Measurements from ENCODE around the gene ARMC5. TPM values are rescaled to one million over a fixed set of nuclear protein-coding genes. Genes with fewer than 3 reads are reported as not detected.

Gene ARMC5
- total and polyA plus RNA-seq, 8 donors: 2.6 to 29.8 (median 11.3) TPM; not detected in 1

- Histone ChIP-seq H3K4me3 (no peak overlapping the region), H3K27ac (no peak overlapping the region), H3K36me3 (peaks cover 35 to 73% (median 72%) of the 10 kb centered on the region in 4 donors), H3K4me1 (peaks cover 0 to 8% (median 2%) of the 10 kb centered on the region in 4 donors), H3K9me3 (no peaks in the 10 kb centered on the region), H3K27me3 (no peaks in the 10 kb centered on the region)
- DNase-seq: no peak
- TF ChIP-seq POLR2AphosphoS5 (IDR thresholded peaks at IDR 0.05): no peak
- TF ChIP-seq EP300 (IDR thresholded peaks at IDR 0.05): no peak
- TF ChIP-seq, protein P1, sequence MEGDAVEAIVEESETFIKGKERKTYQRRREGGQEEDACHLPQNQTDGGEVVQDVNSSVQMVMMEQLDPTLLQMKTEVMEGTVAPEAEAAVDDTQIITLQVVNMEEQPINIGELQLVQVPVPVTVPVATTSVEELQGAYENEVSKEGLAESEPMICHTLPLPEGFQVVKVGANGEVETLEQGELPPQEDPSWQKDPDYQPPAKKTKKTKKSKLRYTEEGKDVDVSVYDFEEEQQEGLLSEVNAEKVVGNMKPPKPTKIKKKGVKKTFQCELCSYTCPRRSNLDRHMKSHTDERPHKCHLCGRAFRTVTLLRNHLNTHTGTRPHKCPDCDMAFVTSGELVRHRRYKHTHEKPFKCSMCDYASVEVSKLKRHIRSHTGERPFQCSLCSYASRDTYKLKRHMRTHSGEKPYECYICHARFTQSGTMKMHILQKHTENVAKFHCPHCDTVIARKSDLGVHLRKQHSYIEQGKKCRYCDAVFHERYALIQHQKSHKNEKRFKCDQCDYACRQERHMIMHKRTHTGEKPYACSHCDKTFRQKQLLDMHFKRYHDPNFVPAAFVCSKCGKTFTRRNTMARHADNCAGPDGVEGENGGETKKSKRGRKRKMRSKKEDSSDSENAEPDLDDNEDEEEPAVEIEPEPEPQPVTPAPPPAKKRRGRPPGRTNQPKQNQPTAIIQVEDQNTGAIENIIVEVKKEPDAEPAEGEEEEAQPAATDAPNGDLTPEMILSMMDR (IDR thresholded peaks at IDR 0.05): no peak
- no peak for TF ChIP-seq POLR2A (IDR thresholded peaks at IDR 0.05)
- intact Hi-C loops (cut with DNase I; ENCODE audit: low total_unique reads): no loop called here
- WGBS, 5 donors: 92 to 100% (median 98%) methylated on average over 8 of the region's 8 CpGs
These were observed 39.2 kb downstream of the ARMC5 start for GRCh38 chr16:31498493-31498892.

DNA sequence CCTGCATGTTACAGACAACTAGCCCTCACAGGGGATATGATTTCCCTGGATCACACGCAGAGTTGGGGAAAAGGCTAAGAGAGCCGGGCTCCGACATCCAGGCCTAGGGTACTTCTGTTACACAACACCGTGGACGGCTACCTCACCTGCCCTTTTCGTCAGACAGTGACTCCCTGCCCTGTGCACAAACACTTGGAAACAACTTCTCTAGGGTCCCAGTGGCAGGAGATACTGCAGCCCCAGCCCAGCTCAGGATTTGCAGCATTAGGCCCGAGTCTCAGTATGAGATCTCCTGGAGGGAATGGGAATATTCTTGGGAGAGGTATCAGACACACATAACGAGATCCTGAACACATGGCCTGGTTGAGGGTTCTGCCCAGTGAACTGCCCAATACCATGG is 40.6 kb downstream of the ARMC5 start:
- H3K36me3 ChIP-seq: peaks cover 34 to 67% (median 60%) of the 10 kb centered on the region in 4 donors
- intact Hi-C loops (cut with DNase I; ENCODE audit: low total_unique reads): no loop called here

GRCh38 chr16:31501226-31501965 is 42.1 kb downstream of the ARMC5 start:
- Histone ChIP-seq H3K4me1 (peaks cover 0 to 18% (median 12%) of the 10 kb centered on the region in 4 donors), H3K27ac (no peak overlapping the region), H3K9me3 (no peaks in the 10 kb centered on the region), H3K27me3 (no peaks in the 10 kb centered on the region), H3K4me3 (no peak overlapping the region), H3K36me3 (peaks cover 22 to 65% (median 58%) of the 10 kb centered on the region in 4 donors)
- intact Hi-C loops (cut with DNase I; ENCODE audit: low total_unique reads): no loop called here
- no peak for DNase-seq
- TF ChIP-seq POLR2A (IDR thresholded peaks at IDR 0.05) (no peak), POLR2AphosphoS5 (IDR thresholded peaks at IDR 0.05) (no peak), EP300 (IDR thresholded peaks at IDR 0.05) (no peak)
- TF ChIP-seq, protein P1 (IDR thresholded peaks at IDR 0.05): no peak
- 69 to 79% (median 74%) methylated on average over 3 of the region's 3 CpGs for WGBS, 5 donors

More for the DNA sequence above, 40.6 kb downstream of the ARMC5 start:
- Histone ChIP-seq H3K27ac (no peak overlapping the region), H3K4me1 (peaks cover 0 to 8% (median 5%) of the 10 kb centered on the region in 4 donors), H3K9me3 (no peaks in the 10 kb centered on the region), H3K27me3 (no peaks in the 10 kb centered on the region), H3K4me3 (no peak overlapping the region)
- no peak for DNase-seq
- 89 to 97% (median 95%) methylated on average over 8 of the region's 8 CpGs for whole genome bisulfite sequencing, 5 donors
- no peak for TF ChIP-seq EP300 (IDR thresholded peaks at IDR 0.05)

DNA sequence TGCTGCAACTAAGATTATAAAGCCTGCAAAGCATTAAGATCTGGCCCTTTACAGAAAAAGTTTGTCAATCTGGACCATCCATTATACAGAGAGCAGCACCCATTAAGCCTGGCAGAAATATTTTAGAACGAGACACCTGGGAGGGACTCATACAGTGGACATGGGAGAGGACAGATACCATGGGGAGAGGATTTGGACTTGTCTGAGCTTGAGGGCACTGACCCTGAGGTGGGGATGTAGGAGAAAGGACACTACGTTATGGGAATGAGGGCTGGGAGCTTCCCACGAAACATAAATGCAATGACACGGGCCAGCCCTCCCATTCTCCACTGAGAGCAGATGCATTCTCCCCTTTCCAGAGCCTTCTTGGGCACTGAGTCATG is 42.7 kb downstream of the ARMC5 start:
- WGBS, 5 donors: 73 to 88% (median 78%) methylated on average over 4 of the region's 4 CpGs
- no peaks in the 10 kb centered on the region for H3K9me3 ChIP-seq
- intact Hi-C loops (cut with DNase I; ENCODE audit: low total_unique reads): no loop called here

More for the DNA sequence above, 42.7 kb downstream of the ARMC5 start:
- H3K4me1 ChIP-seq: peaks cover 3 to 24% (median 18%) of the 10 kb centered on the region in 4 donors
- TF ChIP-seq POLR2AphosphoS5 (IDR thresholded peaks at IDR 0.05): no peak
- no peak for TF ChIP-seq EP300 (IDR thresholded peaks at IDR 0.05)
- TF ChIP-seq, protein P1 (IDR thresholded peaks at IDR 0.05): no peak
- TF ChIP-seq POLR2A (IDR thresholded peaks at IDR 0.05): no peak
- no peak for DNase-seq
- H3K27ac ChIP-seq: no peak overlapping the region
- no peak overlapping the region for H3K4me3 ChIP-seq
- H3K27me3 ChIP-seq: no peaks in the 10 kb centered on the region
- peaks cover 17 to 60% (median 53%) of the 10 kb centered on the region in 4 donors for H3K36me3 ChIP-seq

All from stomach (tissue), 9 donors.